Pons (tissue), 1 donor: ENCODE data around the gene NBL1.
"Not testable (repeated sequence)": the region's sequence is repeated elsewhere in the genome, so short reads cannot be mapped to it uniquely, and the experiment has no call there.

Experiments
- DNase-seq: peaks from one replicate; pipeline ENCODE4 v3.0.0-alpha.2; 2016; ENCODE audit warnings: low spot score

NBL1 gene

GRCh38 chr1:19622204-19622603 lies 21.9 kb upstream of the NBL1 start:
- DNase-seq = no peak

DNA sequence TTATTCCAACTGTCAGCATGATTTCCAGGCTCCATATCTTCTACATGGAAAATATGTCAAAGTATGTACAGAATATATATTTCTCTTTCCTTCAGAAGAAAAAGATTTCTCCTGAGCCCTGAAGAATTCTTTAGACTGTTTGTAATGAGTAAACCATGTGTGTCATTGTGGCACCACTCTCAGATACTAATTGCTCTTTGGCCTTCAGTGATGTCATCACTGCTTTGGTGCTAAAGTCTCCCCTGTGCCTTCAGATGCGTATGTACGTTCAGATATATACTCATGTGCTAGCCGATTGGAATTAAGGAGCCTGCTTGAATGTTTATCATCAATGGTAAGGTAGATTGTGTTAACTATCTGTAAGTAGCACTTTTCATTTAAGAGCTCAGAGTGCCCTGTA lies 20.6 kb upstream of the NBL1 start:
- no peak for DNase-seq

- DNase-seq = no peak
Measured at GRCh38 chr1:19625291-19625937, 18.7 kb upstream of the NBL1 start.

GRCh38 chr1:19628879-19629278 lies 15.2 kb upstream of the NBL1 start:
- DNase-seq = peak; percentile 35

GRCh38 chr1:19629357-19629756 lies 14.8 kb upstream of the NBL1 start:
- no peak for DNase-seq

GRCh38 chr1:19630192-19630591 lies 13.9 kb upstream of the NBL1 start:
- DNase-seq = not testable (repeated sequence)

DNA sequence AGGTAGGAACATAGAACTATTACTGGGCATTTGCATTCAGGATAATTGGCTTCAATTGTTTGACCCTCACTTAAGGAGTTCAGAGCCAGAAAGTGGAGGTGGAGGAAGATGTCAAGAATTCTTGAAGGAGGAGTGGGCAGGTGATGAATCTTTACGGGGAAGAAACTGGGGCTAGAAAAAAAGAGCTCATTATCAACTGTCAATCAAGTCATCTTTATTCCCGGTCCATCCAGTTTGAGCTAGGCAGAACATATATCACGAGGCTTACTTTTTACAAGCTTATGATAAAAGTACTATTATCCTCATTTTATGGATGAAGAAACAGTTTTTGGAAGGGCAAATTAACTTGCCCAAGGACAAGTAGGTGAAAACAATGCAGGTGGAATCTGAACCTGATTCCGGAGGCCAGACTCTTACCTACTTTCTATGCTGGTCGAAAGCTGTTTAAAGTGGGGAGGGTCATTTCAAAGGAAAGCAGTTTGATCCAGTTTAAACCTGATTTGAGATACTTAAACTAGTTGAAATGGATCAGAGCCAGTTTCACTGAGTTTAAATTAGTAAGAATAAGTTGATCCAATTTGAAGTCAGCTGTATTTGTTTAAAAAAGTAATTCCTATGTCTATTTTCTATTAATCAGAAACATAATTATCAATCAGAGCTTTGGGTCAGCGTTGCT lies 13.3 kb upstream of the NBL1 start:
- DNase-seq = no peak

GRCh38 chr1:19632211-19632610 lies 11.9 kb upstream of the NBL1 start:
- DNase-seq = no peak

- DNase-seq = no peak
Measured at GRCh38 chr1:19633106-19633505, 11.0 kb upstream of the NBL1 start.

- not testable (repeated sequence) for DNase-seq
Measured at GRCh38 chr1:19635064-19635463, 9.0 kb upstream of the NBL1 start.

GRCh38 chr1:19635646-19636045 lies 8.5 kb upstream of the NBL1 start:
- DNase-seq = no peak

- no peak for DNase-seq
Measured at GRCh38 chr1:19636065-19636464, 8.0 kb upstream of the NBL1 start.

GRCh38 chr1:19636749-19637148 lies 7.4 kb upstream of the NBL1 start:
- not testable (repeated sequence) for DNase-seq

DNA sequence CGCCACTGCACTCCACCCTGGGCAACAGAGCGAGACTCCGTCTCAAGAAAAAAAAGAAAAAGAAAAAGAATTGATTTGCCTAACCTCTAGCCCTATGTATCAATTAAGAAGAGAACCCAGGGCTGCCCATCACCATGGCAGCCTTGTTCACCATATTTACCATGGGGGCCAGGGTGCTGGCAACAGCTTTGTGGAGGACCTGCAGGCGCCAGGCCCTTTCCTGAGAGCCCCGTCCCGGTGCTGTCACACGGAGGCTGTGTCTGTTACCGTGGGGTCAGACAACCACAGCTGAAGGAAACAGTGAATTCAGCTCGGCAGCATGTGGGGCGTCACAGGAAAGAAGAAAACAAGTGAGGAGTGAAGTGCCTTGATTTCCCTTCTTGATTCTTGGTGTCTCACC lies 6.5 kb upstream of the NBL1 start:
- DNase-seq = no peak

GRCh38 chr1:19639228-19639627 lies 4.9 kb upstream of the NBL1 start:
- DNase-seq = not testable (repeated sequence)

GRCh38 chr1:19639999-19640362 lies 4.1 kb upstream of the NBL1 start:
- no peak for DNase-seq

GRCh38 chr1:19640363-19641316 lies 3.5 kb upstream of the NBL1 start:
- DNase-seq = no peak

- DNase-seq = no peak
Measured at GRCh38 chr1:19643121-19643520, 990 bp upstream of the NBL1 start.

- DNase-seq = no peak
Measured at GRCh38 chr1:19644395-19644680, 227 bp downstream of the NBL1 start.

GRCh38 chr1:19644681-19645410 lies 735 bp downstream of the NBL1 start:
- no peak for DNase-seq

DNA sequence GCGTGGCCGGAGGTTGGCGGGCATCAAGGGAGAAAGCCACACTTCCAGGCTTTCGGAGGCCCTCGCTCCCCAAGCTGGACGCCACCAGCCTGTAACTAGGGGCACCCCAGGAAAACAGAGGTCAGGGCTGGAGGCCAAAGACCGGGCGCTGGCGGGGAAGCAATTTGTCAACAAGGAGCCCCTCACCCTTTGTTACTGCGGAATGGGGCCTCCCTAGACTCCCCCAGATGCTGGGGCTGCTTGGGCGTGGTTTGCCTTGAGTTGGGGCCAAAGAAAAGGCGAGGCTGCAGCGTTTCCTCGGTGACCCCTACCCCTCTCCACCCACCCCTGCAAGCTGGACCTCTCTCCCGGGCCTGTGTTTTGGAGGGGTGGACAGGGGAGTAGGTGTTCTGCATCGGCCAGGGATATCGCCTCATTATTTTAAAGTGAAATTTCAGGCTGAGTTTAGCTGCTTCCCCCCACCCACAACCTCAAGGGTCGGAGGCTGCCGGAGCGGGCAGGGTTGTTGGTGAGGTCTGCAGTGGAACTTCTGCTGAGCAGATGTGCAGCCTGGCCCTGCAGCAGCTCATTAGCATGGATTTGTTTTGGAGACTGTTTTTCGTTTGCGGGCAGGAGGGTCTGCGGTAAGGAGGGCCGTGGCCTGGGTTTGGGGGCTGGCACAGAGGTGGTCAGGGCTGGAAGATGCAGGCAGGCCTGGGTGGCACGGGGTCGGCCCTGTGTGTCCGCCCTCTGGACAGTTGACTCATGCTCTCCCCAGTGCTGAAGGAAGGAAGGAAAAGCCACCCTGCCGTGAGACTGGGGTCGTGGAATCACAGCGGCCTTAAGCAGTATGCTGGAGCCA lies 1.5 kb downstream of the NBL1 start:
- DNase-seq = no peak
